Small intestine (tissue), 7 donors: Measurements from ENCODE around the gene ARSI. TPM values are rescaled to one million over a fixed set of nuclear protein-coding genes. Genes with fewer than 3 reads are reported as not detected.

ENCODE experiments used
- DNase-seq, 2 donors: peaks; one replicate each; pipeline versions ENCODE4 v3.0.0 to v3.0.0-alpha.2; 2013
- FAIRE-seq: peaks from 2 replicates; lab custom pipeline; 2012; peaks lifted over from hg19 to GRCh38; lab: Jason Lieb, UNC
- H3K27ac ChIP-seq, 3 donors: one replicate each; pipeline ENCODE4 v1.5.1; 2013; ENCODE audit warnings: low read length in 2 of 3, mild to moderate bottlenecking in 2 of 3, control low read depth in 1 of 3, inconsistent platforms in 1 of 3, low read depth in 1 of 3, moderate library complexity in 1 of 3
- H3K27me3 ChIP-seq, 3 donors: one replicate each; pipeline ENCODE4 v1.6.1; 2013; ENCODE audit warnings: low read length in 3 of 3, inconsistent platforms in 1 of 3; ENCODE audit not compliant: control insufficient read depth in 3 of 3, insufficient read depth in 3 of 3
- H3K36me3 ChIP-seq, 3 donors: one replicate each; pipeline ENCODE4 v1.6.1; 2013; ENCODE audit warnings: low read length in 3 of 3, inconsistent platforms in 1 of 3, low read depth in 1 of 3, mild to moderate bottlenecking in 1 of 3, moderate library complexity in 1 of 3; ENCODE audit not compliant: control insufficient read depth in 3 of 3, insufficient read depth in 2 of 3
- H3K4me1 ChIP-seq, 3 donors: one replicate each; pipeline ENCODE4 v1.6.1; 2013; ENCODE audit warnings: low read length in 2 of 3, inconsistent platforms in 1 of 3, low read depth in 1 of 3, mild to moderate bottlenecking in 1 of 3, moderate library complexity in 1 of 3; ENCODE audit not compliant: control insufficient read depth in 3 of 3, insufficient read depth in 2 of 3
- H3K4me3 ChIP-seq, 3 donors: one replicate each; pipeline ENCODE4 v1.5.1; 2013; ENCODE audit warnings: low read length in 3 of 3, control low read depth in 1 of 3, inconsistent platforms in 1 of 3, low read depth in 1 of 3, mild to moderate bottlenecking in 1 of 3, moderate library complexity in 1 of 3
- H3K9me3 ChIP-seq, 2 donors: one replicate each; pipeline ENCODE4 v1.6.1; 2013; ENCODE audit warnings: low read depth in 1 of 2, low read length in 1 of 2; ENCODE audit not compliant: control insufficient read depth in 2 of 2, insufficient read depth in 1 of 2
- WGBS, 3 donors: extraction: QIAGEN DNeasy Blood & Tissue Kit; methylation state at CpG; one replicate each; pipeline ENCODE4 v1.1.7; 2013; 5-methylcytosine and 5-hydroxymethylcytosine counted together
- polyA plus RNA-seq, 4 donors: library from polyadenylated mRNA; stranded (reverse) in 3 of 4; unstranded in 1 of 4; fragments of 200-250 nt in 3 of 4; fragments of 120-200 nt in 1 of 4; gene quantifications; one replicate each; pipeline versions ENCODE4 v1.2.1 to v1.2.3, GENCODE V29; 2013
- donor health status: healthy with polysubstance abuse.
- donor health status: control.
- donor health status: control.
- donor health status: Bipolar disorder and iron deficiency.
- donor health status: healthy.

Gene ARSI
- polyA plus RNA-seq, 4 donors, result 0.40 to 1.4 TPM; not detected in 2

- DNase-seq (no peak), FAIRE-seq (no peak)
- Histone ChIP-seq H3K9me3 (no peaks in the 10 kb centered on the region), H3K4me1 (peaks cover 0 to 11% (median 0%) of the 10 kb centered on the region in 3 donors), H3K27me3 (peaks cover 0 to 14% (median 4%) of the 10 kb centered on the region in 3 donors), H3K36me3 (no peaks in the 10 kb centered on the region), H3K4me3 (no peak overlapping the region), H3K27ac (no peak overlapping the region)
- 74 to 76% (median 75%) methylated on average over 8 of the region's 8 CpGs for WGBS, 3 donors
Observed at GRCh38 chr5:150281987-150282386, 20.7 kb downstream of the ARSI start.

GRCh38 chr5:150279330-150280020, 23.2 kb downstream of the ARSI start:
- H3K9me3 ChIP-seq, result no peaks in the 10 kb centered on the region
- FAIRE-seq (no peak), DNase-seq (no peak)
- peaks cover 0 to 14% (median 4%) of the 10 kb centered on the region in 3 donors for H3K27me3 ChIP-seq
- 68 to 78% (median 68%) methylated on average over 13 of the region's 13 CpGs for WGBS, 3 donors
- H3K36me3 ChIP-seq, result no peaks in the 10 kb centered on the region
- H3K4me1 ChIP-seq, result peaks cover 0 to 11% (median 0%) of the 10 kb centered on the region in 3 donors
- no peak overlapping the region for H3K4me3 ChIP-seq
- H3K27ac ChIP-seq, result no peak overlapping the region

- WGBS, 3 donors, result 77 to 86% (median 85%) methylated on average over 6 of the region's 6 CpGs
- Histone ChIP-seq H3K27ac (no peak overlapping the region), H3K4me3 (no peak overlapping the region), H3K27me3 (peaks cover 0 to 14% (median 4%) of the 10 kb centered on the region in 3 donors), H3K9me3 (no peaks in the 10 kb centered on the region), H3K4me1 (peaks cover 0 to 11% (median 0%) of the 10 kb centered on the region in 3 donors), H3K36me3 (no peaks in the 10 kb centered on the region)
- FAIRE-seq, result no peak
- DNase-seq, result no peak
Observed at GRCh38 chr5:150278916-150279315, 23.8 kb downstream of the ARSI start.

- Histone ChIP-seq H3K27ac (no peak overlapping the region), H3K27me3 (peaks cover 0 to 14% (median 4%) of the 10 kb centered on the region in 3 donors), H3K4me3 (no peak overlapping the region), H3K36me3 (no peaks in the 10 kb centered on the region), H3K9me3 (no peaks in the 10 kb centered on the region), H3K4me1 (peaks cover 0 to 11% (median 0%) of the 10 kb centered on the region in 3 donors)
- 56 to 60% (median 58%) methylated on average over 7 of the region's 7 CpGs for WGBS, 3 donors
- no peak for FAIRE-seq
- no peak for DNase-seq
Observed at GRCh38 chr5:150278046-150278730, 24.5 kb downstream of the ARSI start.

GRCh38 chr5:150277043-150277442, 25.7 kb downstream of the ARSI start:
- Histone ChIP-seq H3K9me3 (no peaks in the 10 kb centered on the region), H3K36me3 (no peaks in the 10 kb centered on the region), H3K4me1 (peaks cover 0 to 11% (median 0%) of the 10 kb centered on the region in 3 donors), H3K27me3 (peaks cover 0 to 8% (median 4%) of the 10 kb centered on the region in 3 donors), H3K27ac (no peak overlapping the region), H3K4me3 (no peak overlapping the region)
- 75 to 83% (median 76%) methylated on average over 4 of the region's 4 CpGs for WGBS, 3 donors
- FAIRE-seq (no peak), DNase-seq (no peak)

GRCh38 chr5:150274811-150275210, 27.9 kb downstream of the ARSI start:
- DNase-seq (no peak), FAIRE-seq (no peak)
- H3K4me3 ChIP-seq, result no peak overlapping the region
- H3K27me3 ChIP-seq, result peaks cover 0 to 6% (median 3%) of the 10 kb centered on the region in 3 donors
- no peaks in the 10 kb centered on the region for H3K36me3 ChIP-seq
- H3K4me1 ChIP-seq, result peaks cover 0 to 7% (median 0%) of the 10 kb centered on the region in 3 donors
- WGBS, 3 donors, result 88 to 97% (median 89%) methylated on average over 4 of the region's 4 CpGs
- H3K9me3 ChIP-seq, result no peaks in the 10 kb centered on the region
- no peak overlapping the region for H3K27ac ChIP-seq

GRCh38 chr5:150272531-150272930, 30.2 kb downstream of the ARSI start:
- no peak for FAIRE-seq
- WGBS, 3 donors, result 65 to 70% (median 69%) methylated on average over 4 to 5 of the region's 5 CpGs
- H3K27me3 ChIP-seq, result peaks cover 0 to 4% (median 0%) of the 10 kb centered on the region in 3 donors

GRCh38 chr5:150271923-150272322, 30.8 kb downstream of the ARSI start:
- 76 to 82% (median 82%) methylated on average over 5 of the region's 5 CpGs for WGBS, 3 donors
- H3K27ac ChIP-seq, result no peak overlapping the region
- H3K27me3 ChIP-seq, result no peaks in the 10 kb centered on the region
- no peak overlapping the region for H3K4me3 ChIP-seq
- FAIRE-seq, result no peak
- H3K4me1 ChIP-seq, result no peaks in the 10 kb centered on the region
- no peaks in the 10 kb centered on the region for H3K9me3 ChIP-seq
- DNase-seq, result no peak
- no peaks in the 10 kb centered on the region for H3K36me3 ChIP-seq

More at GRCh38 chr5:150272531-150272930, 30.2 kb downstream of the ARSI start:
- Histone ChIP-seq H3K4me3 (no peak overlapping the region), H3K4me1 (no peaks in the 10 kb centered on the region), H3K9me3 (no peaks in the 10 kb centered on the region), H3K36me3 (no peaks in the 10 kb centered on the region), H3K27ac (no peak overlapping the region)
- DNase-seq, result peak; percentile 13 to 42
